ENCODE results near the gene DCLRE1B. TPM values are rescaled to one million over a fixed set of nuclear protein-coding genes. Genes with fewer than 3 reads are reported as not detected.
A peak's percentile ranks its signal among the peaks of the same experiment; 100 is the strongest.
"Not testable (repeated sequence)": the region's sequence is repeated elsewhere in the genome, so short reads cannot be mapped to it uniquely, and the experiment has no call there.

Gene DCLRE1B
- total and polyA plus RNA-seq, 4 donors = 5.7 to 12.9 (median 11.7) TPM

DNA sequence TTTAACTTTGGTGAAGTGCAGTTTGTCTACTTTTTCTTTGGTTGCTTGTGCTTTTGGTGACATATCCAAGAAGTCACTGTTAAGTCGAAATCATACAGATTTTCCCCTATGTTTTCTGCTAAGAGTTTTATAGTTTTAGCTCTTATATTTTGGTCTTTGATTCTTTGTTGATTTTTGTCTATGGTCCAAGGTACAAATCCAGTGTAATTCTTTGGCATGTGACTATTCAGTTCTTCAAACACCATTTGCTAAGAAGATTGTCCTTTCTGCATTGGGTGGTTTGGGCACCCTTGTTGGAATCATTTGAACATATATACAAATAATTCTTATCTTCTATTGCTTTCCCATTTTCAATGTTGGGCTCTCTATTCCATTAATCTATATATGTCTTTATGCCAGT is 40.2 kb downstream of the DCLRE1B start:
- H3K9me3 ChIP-seq (ENCODE audit: control insufficient read depth, insufficient read depth, low read length) = no peaks in the 10 kb centered on the region
- H3K27me3 ChIP-seq (ENCODE audit: control insufficient read depth, insufficient read depth, low read length) = no peaks in the 10 kb centered on the region
- DNase-seq (ENCODE audit: low read depth in 4 of 6, low spot score in 6 of 6) = no peak
- no CpG with 5 or more reads among the region's 1 CpG for WGBS (ENCODE audit: insufficient coverage)
- peaks cover 14% of the 10 kb centered on the region for H3K36me3 ChIP-seq (ENCODE audit: control insufficient read depth, insufficient read depth, low read length)
- H3K27ac ChIP-seq (ENCODE audit: low read depth, low read length) = no peak overlapping the region
- peaks cover 4% of the 10 kb centered on the region for H3K4me1 ChIP-seq (ENCODE audit: control insufficient read depth, insufficient read depth, low read length)
- H3K4me3 ChIP-seq (ENCODE audit: low read depth, low read length) = no peak overlapping the region

DNA sequence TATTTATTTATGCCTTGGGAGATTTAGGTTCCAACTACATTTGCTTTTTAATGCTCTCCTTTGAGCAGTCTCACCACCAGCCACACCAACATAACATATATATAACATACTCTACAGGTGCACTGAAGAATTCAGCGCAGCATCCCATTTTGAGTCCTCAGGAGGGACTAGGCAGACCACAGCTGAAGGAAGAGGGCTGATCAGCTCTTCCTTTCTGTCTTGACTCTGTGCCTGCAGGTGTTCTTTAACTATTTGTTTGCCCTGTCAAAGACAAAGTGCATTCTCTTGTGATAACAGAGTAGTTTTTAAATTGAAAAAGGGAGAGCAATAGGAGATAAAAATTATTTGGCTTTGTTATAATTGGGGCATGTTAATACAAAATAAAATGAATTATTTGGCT is 41.0 kb downstream of the DCLRE1B start:
- H3K36me3 ChIP-seq (ENCODE audit: control insufficient read depth, insufficient read depth, low read length) = peaks cover 9% of the 10 kb centered on the region
- no peak overlapping the region for H3K27ac ChIP-seq (ENCODE audit: low read depth, low read length)
- WGBS (ENCODE audit: insufficient coverage) = 80% methylated on average over 1 of the region's 1 CpG
- peaks cover 4% of the 10 kb centered on the region for H3K4me1 ChIP-seq (ENCODE audit: control insufficient read depth, insufficient read depth, low read length)
- H3K27me3 ChIP-seq (ENCODE audit: control insufficient read depth, insufficient read depth, low read length) = no peaks in the 10 kb centered on the region
- H3K9me3 ChIP-seq (ENCODE audit: control insufficient read depth, insufficient read depth, low read length) = no peaks in the 10 kb centered on the region
- H3K4me3 ChIP-seq (ENCODE audit: low read depth, low read length) = no peak overlapping the region
- DNase-seq (ENCODE audit: low read depth in 4 of 6, low spot score in 6 of 6) = no peak

DNA sequence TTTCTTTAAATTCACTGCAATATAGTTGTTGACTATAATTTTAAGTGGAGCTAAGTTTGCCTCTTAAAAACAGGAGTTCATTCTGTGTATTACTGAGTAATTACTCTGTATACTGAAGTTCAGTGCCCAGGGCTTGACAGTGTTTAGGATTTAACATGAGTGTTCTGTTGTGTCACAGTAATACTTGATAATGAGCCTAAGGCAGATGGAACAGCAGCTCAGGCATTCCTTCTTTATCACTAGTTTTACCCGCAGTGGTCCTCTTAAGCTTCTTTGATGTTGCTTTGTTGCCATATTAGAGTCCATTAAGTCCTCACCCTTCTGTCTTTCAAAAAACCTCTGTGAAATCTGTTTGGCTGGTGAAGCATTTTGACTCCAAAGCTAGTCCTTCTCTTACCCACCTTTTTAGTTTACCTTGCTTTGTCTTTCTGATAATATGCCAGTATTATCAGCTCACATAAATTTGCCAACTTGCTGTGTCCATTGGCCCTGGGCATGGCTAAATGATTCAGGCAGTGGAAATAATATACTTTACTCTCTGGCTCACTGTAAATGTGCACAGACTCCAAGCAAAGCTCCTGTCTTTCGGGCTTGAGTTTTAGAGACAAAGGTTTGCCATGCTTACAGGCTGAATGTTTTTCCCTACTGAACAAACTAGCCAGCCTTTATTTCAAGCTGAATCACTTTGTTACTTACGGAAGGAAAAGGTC is 41.7 kb downstream of the DCLRE1B start:
- peak in 1 of 6 donors; percentile 29 for DNase-seq (ENCODE audit: low read depth in 4 of 6, low spot score in 6 of 6)
- Histone ChIP-seq H3K36me3 (ENCODE audit: control insufficient read depth, insufficient read depth, low read length) (peaks cover 6% of the 10 kb centered on the region), H3K4me1 (ENCODE audit: control insufficient read depth, insufficient read depth, low read length) (peaks cover 4% of the 10 kb centered on the region), H3K9me3 (ENCODE audit: control insufficient read depth, insufficient read depth, low read length) (no peaks in the 10 kb centered on the region), H3K27ac (ENCODE audit: low read depth, low read length) (no peak overlapping the region), H3K4me3 (ENCODE audit: low read depth, low read length) (no peak overlapping the region), H3K27me3 (ENCODE audit: control insufficient read depth, insufficient read depth, low read length) (no peaks in the 10 kb centered on the region)
- WGBS (ENCODE audit: insufficient coverage) = no CpG with 5 or more reads among the region's 3 CpGs

DNA sequence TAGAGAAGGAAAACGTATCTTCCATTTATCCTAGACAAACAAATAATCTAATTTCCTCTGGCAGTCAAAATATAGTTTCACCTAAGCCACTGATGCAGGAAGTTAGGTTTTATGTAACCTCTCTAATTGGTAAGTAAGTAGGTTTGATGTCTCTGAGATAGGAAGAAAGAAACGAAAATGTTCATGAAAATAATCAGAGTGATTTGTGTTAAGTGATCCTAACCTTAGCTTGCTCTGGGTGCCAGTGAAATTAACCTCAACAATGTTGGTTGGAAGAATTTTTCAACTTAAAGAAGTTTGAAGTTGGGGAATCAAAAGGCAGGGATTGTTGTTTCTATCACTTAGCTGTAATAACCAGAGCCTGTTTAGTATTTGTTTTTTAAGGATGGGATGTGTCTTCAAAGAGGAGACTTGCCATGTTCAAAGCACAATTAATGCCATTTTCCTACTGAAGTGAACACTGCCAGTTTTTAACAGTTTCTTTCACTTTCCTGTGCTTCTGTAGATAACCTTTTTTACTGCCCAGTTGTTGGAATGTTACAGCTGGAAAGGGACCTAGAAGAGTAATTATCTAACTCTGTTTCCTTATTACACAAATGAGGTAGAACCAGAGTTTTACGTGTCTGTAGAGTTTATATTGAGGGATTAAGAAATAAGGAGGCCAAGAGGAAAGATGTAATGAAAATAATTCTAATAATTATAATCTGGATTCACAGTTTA is 42.4 kb downstream of the DCLRE1B start:
- Histone ChIP-seq H3K9me3 (ENCODE audit: control insufficient read depth, insufficient read depth, low read length) (no peaks in the 10 kb centered on the region), H3K27ac (ENCODE audit: low read depth, low read length) (no peak overlapping the region), H3K36me3 (ENCODE audit: control insufficient read depth, insufficient read depth, low read length) (peaks cover 3% of the 10 kb centered on the region), H3K4me3 (ENCODE audit: low read depth, low read length) (no peak overlapping the region), H3K27me3 (ENCODE audit: control insufficient read depth, insufficient read depth, low read length) (no peaks in the 10 kb centered on the region), H3K4me1 (ENCODE audit: control insufficient read depth, insufficient read depth, low read length) (peaks cover 4% of the 10 kb centered on the region)
- 60% methylated on average over 1 of the region's 3 CpGs for WGBS (ENCODE audit: insufficient coverage)
- no peak for DNase-seq (ENCODE audit: low read depth in 4 of 6, low spot score in 6 of 6)

DNA sequence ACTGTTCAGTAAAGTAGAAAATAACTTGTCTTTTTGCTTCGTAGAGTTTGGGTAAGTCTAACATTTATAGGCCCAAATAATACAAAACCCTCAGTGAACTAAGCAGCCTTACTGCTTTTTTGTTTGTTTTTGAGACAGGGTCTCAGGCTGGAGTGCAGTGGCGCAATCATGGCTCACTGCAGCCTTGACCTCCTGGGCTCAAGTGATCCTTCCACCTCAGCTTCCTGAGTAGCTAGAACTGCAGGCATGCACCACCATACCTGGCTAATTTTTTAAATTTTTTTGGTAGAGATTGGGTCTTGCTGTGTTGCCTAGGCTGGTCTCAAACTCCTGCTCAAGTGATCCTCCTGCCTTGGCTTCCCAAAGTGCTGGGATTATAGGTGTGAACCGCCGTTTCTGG is 43.0 kb downstream of the DCLRE1B start:
- not testable (repeated sequence) for DNase-seq (ENCODE audit: low read depth in 4 of 6, low spot score in 6 of 6); H3K27me3 ChIP-seq (ENCODE audit: control insufficient read depth, insufficient read depth, low read length); H3K4me1 ChIP-seq (ENCODE audit: control insufficient read depth, insufficient read depth, low read length); H3K9me3 ChIP-seq (ENCODE audit: control insufficient read depth, insufficient read depth, low read length); H3K36me3 ChIP-seq (ENCODE audit: control insufficient read depth, insufficient read depth, low read length); H3K4me3 ChIP-seq (ENCODE audit: low read depth, low read length); H3K27ac ChIP-seq (ENCODE audit: low read depth, low read length)
- 100% methylated on average over 1 of the region's 4 CpGs for WGBS (ENCODE audit: insufficient coverage)

DNA sequence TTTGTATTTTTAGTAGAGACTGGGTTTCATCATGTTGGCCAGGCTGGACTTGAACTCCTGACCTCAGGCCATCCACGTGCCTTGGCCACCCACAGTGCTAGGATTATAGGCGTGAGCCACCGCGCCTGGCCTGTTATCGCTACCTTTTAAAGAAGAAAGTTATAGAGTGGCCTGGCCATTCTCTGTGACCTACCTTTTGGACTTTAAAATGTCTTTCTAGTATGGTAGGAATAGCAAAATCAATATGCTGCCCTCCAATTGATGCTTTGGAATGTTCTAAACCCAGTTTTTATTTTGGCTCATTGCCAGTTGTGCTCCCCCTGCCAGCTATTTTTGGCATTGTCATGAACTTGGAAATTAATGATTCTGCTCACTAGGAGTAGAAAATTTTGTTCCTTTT is 43.9 kb downstream of the DCLRE1B start:
- no peak overlapping the region for H3K27ac ChIP-seq (ENCODE audit: low read depth, low read length)
- WGBS (ENCODE audit: insufficient coverage) = no CpG with 5 or more reads among the region's 5 CpGs
- H3K4me1 ChIP-seq (ENCODE audit: control insufficient read depth, insufficient read depth, low read length) = peaks cover 4% of the 10 kb centered on the region
- H3K4me3 ChIP-seq (ENCODE audit: low read depth, low read length) = no peak overlapping the region
- peaks cover 8% of the 10 kb centered on the region for H3K36me3 ChIP-seq (ENCODE audit: control insufficient read depth, insufficient read depth, low read length)
- DNase-seq (ENCODE audit: low read depth in 4 of 6, low spot score in 6 of 6) = peak in 2 of 6 donors; percentile 39 to 43
- H3K27me3 ChIP-seq (ENCODE audit: control insufficient read depth, insufficient read depth, low read length) = no peaks in the 10 kb centered on the region
- H3K9me3 ChIP-seq (ENCODE audit: control insufficient read depth, insufficient read depth, low read length) = no peaks in the 10 kb centered on the region

DNA sequence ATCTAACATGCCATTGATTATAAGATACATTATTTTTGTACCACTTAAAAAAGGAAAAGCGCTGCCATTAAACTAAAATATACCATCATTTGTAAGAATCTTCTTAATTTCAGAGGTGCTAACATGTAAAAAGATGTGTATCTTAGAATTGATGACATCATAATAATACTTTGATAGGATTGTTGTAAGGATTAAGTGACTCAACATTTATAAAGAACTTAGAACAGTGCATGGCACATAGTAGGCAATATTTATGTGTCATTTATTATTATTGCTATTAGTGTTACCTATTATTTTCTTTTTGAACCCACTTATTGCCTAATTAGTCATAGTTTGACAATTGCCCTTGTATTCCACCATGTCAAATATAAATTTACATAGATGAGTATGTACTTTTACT is 45.8 kb downstream of the DCLRE1B start:
- WGBS (ENCODE audit: insufficient coverage) = no CpG with 5 or more reads among the region's 1 CpG
- H3K27me3 ChIP-seq (ENCODE audit: control insufficient read depth, insufficient read depth, low read length) = no peaks in the 10 kb centered on the region
- H3K4me3 ChIP-seq (ENCODE audit: low read depth, low read length) = no peak overlapping the region
- no peak for DNase-seq (ENCODE audit: low read depth in 4 of 6, low spot score in 6 of 6)
- H3K9me3 ChIP-seq (ENCODE audit: control insufficient read depth, insufficient read depth, low read length) = no peaks in the 10 kb centered on the region
- no peak overlapping the region for H3K27ac ChIP-seq (ENCODE audit: low read depth, low read length)
- peaks cover 4% of the 10 kb centered on the region for H3K4me1 ChIP-seq (ENCODE audit: control insufficient read depth, insufficient read depth, low read length)
- H3K36me3 ChIP-seq (ENCODE audit: control insufficient read depth, insufficient read depth, low read length) = peaks cover 8% of the 10 kb centered on the region

DNA sequence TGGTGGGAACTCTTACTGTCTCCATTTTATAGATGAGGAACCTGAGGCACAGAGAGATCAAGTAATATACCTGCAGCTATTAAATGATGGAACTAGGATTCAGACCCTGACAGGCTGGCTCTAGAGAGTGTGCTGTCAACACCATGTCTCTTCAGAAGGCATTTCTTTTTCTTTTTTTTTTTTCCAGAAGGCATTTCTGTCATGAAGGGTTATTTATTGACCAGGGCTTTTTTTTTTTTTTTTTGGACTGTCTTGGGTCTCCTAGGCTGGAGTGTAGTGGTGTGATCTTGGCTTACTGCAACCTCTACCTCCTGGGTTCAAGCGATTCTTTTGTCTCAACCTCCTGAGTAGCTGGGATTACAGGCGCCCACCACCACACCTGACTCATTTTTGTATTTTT is 46.6 kb downstream of the DCLRE1B start:
- peaks cover 4% of the 10 kb centered on the region for H3K4me1 ChIP-seq (ENCODE audit: control insufficient read depth, insufficient read depth, low read length)
- H3K27ac ChIP-seq (ENCODE audit: low read depth, low read length) = no peak overlapping the region

DNA sequence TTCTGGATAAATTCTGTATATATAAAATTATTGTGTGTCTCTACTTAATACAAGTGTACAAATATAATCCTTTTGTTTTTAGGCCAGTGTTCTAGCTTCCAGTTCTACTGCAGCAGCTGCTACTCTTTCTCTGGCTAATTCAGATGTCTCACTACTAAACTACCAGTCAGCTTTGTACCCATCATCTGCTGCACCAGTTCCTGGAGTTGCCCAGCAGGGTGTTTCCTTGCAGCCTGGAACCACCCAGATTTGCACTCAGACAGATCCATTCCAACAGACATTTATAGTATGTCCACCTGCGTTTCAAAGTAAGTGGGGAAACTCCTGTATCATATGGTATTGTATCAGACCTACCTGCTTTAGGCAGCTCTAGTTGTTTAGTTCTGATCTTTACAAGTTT is 52.9 kb downstream of the DCLRE1B start:
- no peaks in the 10 kb centered on the region for H3K9me3 ChIP-seq (ENCODE audit: control insufficient read depth, insufficient read depth, low read length)
- peaks cover 8% of the 10 kb centered on the region for H3K36me3 ChIP-seq (ENCODE audit: control insufficient read depth, insufficient read depth, low read length)
- DNase-seq (ENCODE audit: low read depth in 4 of 6, low spot score in 6 of 6) = no peak
- H3K4me3 ChIP-seq (ENCODE audit: low read depth, low read length) = no peak overlapping the region
- H3K27ac ChIP-seq (ENCODE audit: low read depth, low read length) = no peak overlapping the region
- H3K27me3 ChIP-seq (ENCODE audit: control insufficient read depth, insufficient read depth, low read length) = no peaks in the 10 kb centered on the region
- H3K4me1 ChIP-seq (ENCODE audit: control insufficient read depth, insufficient read depth, low read length) = no peaks in the 10 kb centered on the region
- no CpG with 5 or more reads among the region's 1 CpG for WGBS (ENCODE audit: insufficient coverage)

More for the DNA sequence above, 46.6 kb downstream of the DCLRE1B start:
- Histone ChIP-seq H3K36me3 (ENCODE audit: control insufficient read depth, insufficient read depth, low read length) (peaks cover 8% of the 10 kb centered on the region), H3K9me3 (ENCODE audit: control insufficient read depth, insufficient read depth, low read length) (no peaks in the 10 kb centered on the region), H3K4me3 (ENCODE audit: low read depth, low read length) (no peak overlapping the region), H3K27me3 (ENCODE audit: control insufficient read depth, insufficient read depth, low read length) (no peaks in the 10 kb centered on the region)
- DNase-seq (ENCODE audit: low read depth in 4 of 6, low spot score in 6 of 6) = no peak
- no CpG with 5 or more reads among the region's 2 CpGs for WGBS (ENCODE audit: insufficient coverage)

DNA sequence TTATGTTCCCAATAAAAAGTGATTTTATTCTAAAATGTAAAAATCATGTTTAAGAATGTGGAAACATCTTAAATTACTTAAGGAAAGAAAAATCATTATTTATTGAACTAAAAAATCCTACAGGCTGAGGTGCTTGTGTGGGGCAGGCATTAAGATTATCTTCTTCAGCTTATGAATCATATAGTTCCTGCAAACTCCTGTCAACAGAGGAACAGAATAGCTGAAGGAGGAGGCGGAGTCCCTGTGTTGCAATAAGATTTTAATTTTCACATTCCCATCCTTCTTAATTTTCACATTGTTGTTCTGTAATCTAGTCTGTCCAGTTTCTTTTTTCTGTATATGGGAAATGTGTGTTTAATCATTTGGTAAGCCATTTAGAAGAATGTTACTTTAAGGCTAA is 53.6 kb downstream of the DCLRE1B start:
- Histone ChIP-seq H3K36me3 (ENCODE audit: control insufficient read depth, insufficient read depth, low read length) (peaks cover 10% of the 10 kb centered on the region), H3K27me3 (ENCODE audit: control insufficient read depth, insufficient read depth, low read length) (no peaks in the 10 kb centered on the region), H3K4me1 (ENCODE audit: control insufficient read depth, insufficient read depth, low read length) (no peaks in the 10 kb centered on the region), H3K9me3 (ENCODE audit: control insufficient read depth, insufficient read depth, low read length) (no peaks in the 10 kb centered on the region), H3K27ac (ENCODE audit: low read depth, low read length) (no peak overlapping the region), H3K4me3 (ENCODE audit: low read depth, low read length) (no peak overlapping the region)
- WGBS (ENCODE audit: insufficient coverage) = no CpG with 5 or more reads among the region's 1 CpG
- no peak for DNase-seq (ENCODE audit: low read depth in 4 of 6, low spot score in 6 of 6)

All from spinal cord (tissue), 10 donors.